GDM1 (cell line): ENCODE measurements around the gene SUPT3H.
"Not testable (repeated sequence)": the region's sequence is repeated elsewhere in the genome, so short reads cannot be mapped to it uniquely, and the experiment has no call there.

Source experiments
- DNase-seq: peaks from one replicate; lab custom pipeline; 2025; lab: John Stamatoyannopoulos, UW

Gene SUPT3H

GRCh38 chr6:45112711-45113110 is 265.0 kb downstream of the SUPT3H start:
- DNase-seq = no peak

- DNase-seq = no peak
These were observed 268.2 kb downstream of the SUPT3H start for GRCh38 chr6:45109551-45109950.

GRCh38 chr6:45105170-45105820 is 272.4 kb downstream of the SUPT3H start:
- no peak for DNase-seq

- no peak for DNase-seq
These were observed 273.3 kb downstream of the SUPT3H start for GRCh38 chr6:45104429-45104828.

- DNase-seq = no peak
These were observed 279.5 kb downstream of the SUPT3H start for GRCh38 chr6:45098256-45098655.

- DNase-seq = no peak
These were observed 282.9 kb downstream of the SUPT3H start for GRCh38 chr6:45094831-45095230.

GRCh38 chr6:45092135-45092534 is 285.6 kb downstream of the SUPT3H start:
- DNase-seq = no peak

- no peak for DNase-seq
These were observed 291.2 kb downstream of the SUPT3H start for GRCh38 chr6:45086360-45087084.

- DNase-seq = no peak
These were observed 293.5 kb downstream of the SUPT3H start for GRCh38 chr6:45084257-45084656.

- DNase-seq = no peak
These were observed 295.6 kb downstream of the SUPT3H start for GRCh38 chr6:45082091-45082490.

- DNase-seq = no peak
These were observed 296.1 kb downstream of the SUPT3H start for GRCh38 chr6:45081634-45082033.

- DNase-seq = no peak
These were observed 299.3 kb downstream of the SUPT3H start for GRCh38 chr6:45078432-45078831.

GRCh38 chr6:45076217-45076930 is 301.4 kb downstream of the SUPT3H start:
- no peak for DNase-seq

GRCh38 chr6:45075246-45075645 is 302.5 kb downstream of the SUPT3H start:
- no peak for DNase-seq

- no peak for DNase-seq
These were observed 303.3 kb downstream of the SUPT3H start for GRCh38 chr6:45074439-45074838.

GRCh38 chr6:45073771-45074170 is 304.0 kb downstream of the SUPT3H start:
- DNase-seq = no peak

GRCh38 chr6:45072673-45073072 is 305.1 kb downstream of the SUPT3H start:
- no peak for DNase-seq

GRCh38 chr6:45072016-45072415 is 305.7 kb downstream of the SUPT3H start:
- no peak for DNase-seq

- DNase-seq = no peak
These were observed 308.6 kb downstream of the SUPT3H start for GRCh38 chr6:45069091-45069490.

GRCh38 chr6:45067446-45067845 is 310.3 kb downstream of the SUPT3H start:
- not testable (repeated sequence) for DNase-seq

GRCh38 chr6:45062659-45063058 is 315.1 kb downstream of the SUPT3H start:
- not testable (repeated sequence) for DNase-seq

- no peak for DNase-seq
These were observed 320.0 kb downstream of the SUPT3H start for GRCh38 chr6:45057711-45058110.

GRCh38 chr6:45054610-45055009 is 323.1 kb downstream of the SUPT3H start:
- DNase-seq = no peak
